Activated CD4-positive, alpha-beta T cell treated with anti-CD3 and anti-CD28 coated beads for 1 hour (primary cell): ENCODE data around the gene SNX33.
"Not testable (repeated sequence)": the region's sequence is repeated elsewhere in the genome, so short reads cannot be mapped to it uniquely, and the experiment has no call there.

Experiments
- DNase-seq: peaks from one replicate; pipeline ENCODE4 v3.0.0-alpha.2; 2020

SNX33 gene

DNA sequence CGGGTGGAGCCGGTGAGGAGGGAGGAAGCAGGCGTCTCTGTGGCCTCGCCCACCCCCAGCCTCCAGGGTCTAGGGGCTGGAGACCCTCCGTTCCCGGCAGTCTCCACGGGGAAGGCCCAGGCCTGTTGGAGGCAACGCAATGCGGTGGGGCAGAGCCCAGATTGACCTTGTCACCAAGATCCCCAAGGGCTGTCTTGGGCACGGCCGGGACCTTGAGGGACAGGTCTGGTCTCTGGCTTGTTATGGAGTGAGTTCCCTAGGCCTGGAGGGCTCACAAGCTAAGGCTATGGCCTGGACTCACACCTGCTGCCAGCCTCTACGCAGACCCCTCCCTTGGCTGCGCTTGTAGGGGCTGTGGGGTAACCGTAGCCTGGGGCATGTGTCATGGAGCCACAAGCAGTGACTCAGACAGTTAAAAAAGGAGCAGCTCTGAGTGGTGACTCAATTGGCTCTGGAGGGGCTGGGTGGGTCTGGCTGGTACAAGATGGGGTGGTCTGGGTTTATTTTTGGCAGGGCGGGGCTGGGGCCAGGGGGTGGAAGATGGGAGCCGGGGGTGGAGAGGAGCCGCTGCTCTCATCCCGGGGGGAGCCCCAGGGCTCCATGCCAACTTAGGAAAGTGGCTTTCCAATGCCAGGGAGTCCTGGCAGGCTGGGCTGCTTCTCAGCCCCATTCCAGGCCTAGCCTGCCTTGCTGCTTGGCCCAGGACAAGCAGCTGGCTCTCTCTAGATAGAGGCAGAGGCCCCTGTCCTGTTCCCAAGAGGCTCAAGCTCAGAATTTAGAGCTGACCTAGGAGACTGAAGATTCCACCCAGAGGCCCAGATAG lies 55.9 kb downstream of the SNX33 start:
- DNase-seq, result not testable (repeated sequence)

DNA sequence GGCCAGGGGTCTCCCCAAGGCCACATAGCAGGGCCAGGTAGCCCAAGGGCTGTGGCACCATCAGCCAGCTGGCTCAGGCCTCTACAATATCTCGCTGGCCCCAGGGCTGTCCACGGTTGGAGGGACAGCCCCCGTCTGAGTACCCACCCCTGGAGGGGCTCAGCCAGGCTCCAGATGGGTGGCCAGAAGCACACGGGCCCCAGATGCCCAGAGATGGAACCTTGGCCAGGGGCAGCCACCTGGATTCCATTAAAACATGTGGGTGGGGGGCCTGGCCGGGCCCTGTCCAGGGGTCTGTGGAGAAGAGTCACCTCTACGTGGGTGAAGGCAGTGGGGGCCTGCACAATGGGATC lies 56.5 kb downstream of the SNX33 start:
- DNase-seq, result no peak

DNA sequence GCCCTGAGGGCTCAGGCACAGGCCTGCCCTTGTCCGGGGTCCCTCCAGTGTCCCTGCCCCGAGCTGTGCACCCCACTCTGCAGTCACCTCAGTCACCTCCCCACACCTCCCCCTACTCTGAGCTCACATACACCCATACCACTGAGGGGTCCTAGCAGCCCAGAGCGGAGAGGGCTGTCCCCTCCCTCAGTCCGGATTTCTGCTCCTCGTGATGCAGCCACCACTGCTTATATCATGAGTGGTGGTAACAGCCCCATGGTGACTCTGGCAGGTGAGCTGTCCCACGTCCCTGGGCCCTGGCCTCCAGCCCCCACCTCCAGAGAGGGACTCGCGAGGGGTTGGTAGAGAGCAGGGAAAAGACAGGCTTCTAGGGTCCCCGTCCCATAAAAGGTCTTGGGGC lies 56.9 kb downstream of the SNX33 start:
- DNase-seq, result no peak

DNA sequence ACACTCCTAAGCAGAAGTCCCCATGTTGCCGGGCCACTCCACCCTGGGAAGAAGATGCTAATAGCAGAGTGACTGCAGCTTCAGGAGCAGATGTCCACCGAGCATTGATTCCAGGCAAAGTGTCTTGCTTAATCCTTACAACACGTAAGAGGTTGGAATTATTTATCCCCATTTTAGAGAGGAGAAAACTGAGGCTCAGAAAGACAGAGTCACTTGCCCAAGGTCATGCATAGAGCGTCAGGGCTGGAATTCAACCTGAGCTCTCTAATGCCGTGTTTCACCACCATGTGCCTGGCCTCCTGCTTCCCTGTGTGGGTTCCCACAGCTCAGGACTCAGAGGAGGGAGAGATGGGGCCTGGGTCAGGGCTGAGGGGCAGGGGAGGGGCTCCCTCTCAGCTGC lies 57.7 kb downstream of the SNX33 start:
- not testable (repeated sequence) for DNase-seq

DNA sequence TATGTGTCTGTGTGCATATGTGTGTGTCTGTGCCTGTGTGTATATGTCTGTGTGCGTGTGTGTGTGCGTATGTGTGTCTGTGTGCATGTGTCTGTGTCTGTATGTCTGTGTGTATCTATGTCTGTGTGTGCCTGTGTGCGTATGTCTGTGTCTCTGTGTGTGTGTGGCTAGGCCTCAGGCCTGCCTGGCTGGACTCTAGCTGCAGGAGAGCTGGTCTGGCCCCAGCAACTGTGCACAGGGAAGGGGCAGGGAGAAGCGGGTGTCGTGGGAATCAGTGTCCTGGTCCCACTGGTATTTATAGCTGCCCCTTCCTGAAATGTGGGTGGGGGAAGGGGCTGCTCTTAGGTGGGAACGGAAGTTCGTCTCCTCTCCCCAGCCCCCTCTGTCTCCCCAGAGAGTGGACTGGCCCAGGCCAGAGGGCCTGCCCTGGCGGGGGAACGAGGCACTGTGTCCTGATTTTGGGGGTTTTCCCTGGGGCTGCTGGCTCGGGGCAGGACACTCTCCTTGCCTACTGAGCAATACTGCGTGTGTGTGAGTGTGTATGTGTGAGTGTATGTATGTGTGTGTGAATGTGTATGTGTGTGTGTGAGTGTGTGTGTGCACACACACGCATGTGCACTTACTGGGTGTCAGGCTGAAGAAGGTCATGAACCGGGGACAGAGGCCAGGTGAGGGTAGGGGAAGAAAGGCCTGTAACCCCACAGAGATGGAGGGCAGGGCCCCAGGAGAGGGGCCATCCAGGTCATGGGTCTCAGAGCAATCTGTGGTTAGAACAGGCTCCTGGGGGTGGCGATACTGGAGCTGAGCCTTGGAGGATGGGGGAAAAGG lies 58.4 kb downstream of the SNX33 start:
- no peak for DNase-seq

DNA sequence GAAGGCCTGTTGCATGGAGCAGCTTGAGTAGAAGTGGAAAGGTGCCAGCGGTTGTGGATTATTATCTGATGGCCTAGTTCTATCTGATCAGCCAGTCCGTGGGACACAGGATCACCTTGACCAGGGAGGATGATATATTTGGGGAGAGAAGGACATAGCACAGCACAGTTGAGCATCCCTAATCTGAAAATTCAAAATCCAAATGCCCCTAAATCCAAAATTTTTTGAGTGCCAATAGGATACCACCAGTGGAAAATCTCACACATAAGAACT lies 58.9 kb downstream of the SNX33 start:
- DNase-seq, result no peak

DNA sequence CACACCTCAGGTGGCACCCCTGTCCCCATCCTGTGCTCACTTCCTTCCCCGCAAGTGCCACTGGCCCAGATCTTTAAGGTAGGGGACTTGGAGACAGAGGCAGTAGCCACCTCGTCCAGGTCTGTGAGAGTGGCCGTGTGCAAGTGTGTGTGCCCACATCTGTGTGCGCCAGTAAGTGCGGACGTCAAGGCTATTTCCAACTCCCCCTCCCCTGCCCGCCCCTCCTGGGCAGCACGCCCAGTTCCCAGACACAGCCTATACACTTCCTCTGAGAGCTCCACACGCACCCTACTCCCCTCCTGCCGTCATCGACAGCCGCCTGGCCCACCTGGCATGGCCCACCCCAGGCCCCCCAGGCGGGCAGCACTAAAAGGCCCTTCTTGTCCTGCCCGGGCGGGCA lies 61.7 kb downstream of the SNX33 start:
- not testable (repeated sequence) for DNase-seq

DNA sequence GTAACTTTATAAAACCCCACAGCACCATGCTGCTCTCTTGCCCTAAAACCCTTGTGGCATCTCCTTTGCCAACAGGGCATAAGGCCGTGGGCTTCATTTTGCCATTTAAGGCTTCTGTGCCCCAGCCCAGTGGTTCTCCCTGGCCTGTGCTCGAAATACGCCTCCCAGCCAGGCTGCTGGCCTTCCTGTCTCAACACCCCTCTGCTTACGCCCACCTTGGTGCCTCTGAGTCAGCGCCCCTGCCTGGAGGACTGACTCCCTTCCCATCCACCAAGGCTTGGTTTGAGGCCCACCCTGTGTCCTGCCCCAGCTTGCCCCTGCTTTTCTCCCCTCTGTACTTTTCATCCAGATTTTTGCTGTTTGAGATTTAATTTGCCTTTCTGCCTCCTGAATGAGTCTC lies 63.2 kb downstream of the SNX33 start:
- not testable (repeated sequence) for DNase-seq

DNA sequence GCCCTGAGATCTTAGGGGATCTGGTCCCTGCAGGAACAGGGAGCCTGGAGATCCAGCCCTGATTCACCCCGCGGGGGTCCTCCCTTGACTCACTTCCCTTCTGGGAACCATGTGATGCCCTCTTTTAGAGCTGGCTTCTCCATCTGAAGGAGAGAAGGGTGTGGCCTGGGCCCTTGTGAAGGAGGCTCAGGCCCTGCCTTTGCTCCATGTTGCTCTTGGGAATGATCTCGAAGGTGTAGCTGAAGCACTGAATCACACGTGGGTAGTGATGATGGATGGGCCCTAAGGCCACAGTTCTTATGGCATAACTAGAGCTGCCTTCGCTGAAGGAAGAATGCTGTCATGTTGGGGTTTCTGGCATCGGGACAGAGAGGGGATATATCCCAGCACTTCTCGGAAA lies 63.8 kb downstream of the SNX33 start:
- DNase-seq, result not testable (repeated sequence)
